Measurements from ENCODE around the gene SPNS3. TPM values are rescaled to one million over a fixed set of nuclear protein-coding genes. Genes with fewer than 3 reads are reported as not detected.

SPNS3 gene
- total RNA-seq, 3 donors from 2014 or later = 0.38 to 0.72 TPM; not detected in 1

DNA sequence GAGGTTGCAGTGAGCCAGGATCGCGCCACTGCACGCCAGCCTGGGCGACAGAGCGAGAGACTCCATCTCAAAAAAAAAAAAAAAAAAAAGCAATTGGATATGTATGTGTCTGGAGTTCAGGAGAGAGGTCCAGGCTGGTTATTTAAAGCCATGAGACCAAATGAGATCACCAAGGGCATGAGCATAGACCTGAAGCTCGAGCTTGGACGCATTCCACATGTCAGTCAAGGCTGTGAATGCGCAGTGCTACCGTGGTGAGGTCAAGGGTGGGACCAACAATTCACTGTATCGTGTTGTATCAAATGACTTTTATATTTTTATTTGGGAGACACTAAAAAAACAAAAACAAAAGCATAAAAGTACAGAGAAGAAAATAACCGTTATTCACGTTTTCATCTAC, 35.8 kb downstream of the SPNS3 start:
- H3K36me3 ChIP-seq (ENCODE audit: low read depth) = no peaks in the 10 kb centered on the region
- no peak for TF ChIP-seq CTCF (IDR thresholded peaks at IDR 0.05)
- DNase-seq = no peak
- H3K4me3 ChIP-seq = no peak overlapping the region
- intact Hi-C loops (cut with DNase I, micrococcal nuclease) = no loop called here
- no peak for ATAC-seq
- H3K9me3 ChIP-seq = no peaks in the 10 kb centered on the region
- no peaks in the 10 kb centered on the region for H3K4me1 ChIP-seq (ENCODE audit: low read depth)

GRCh38 chr17:4472286-4472685, 38.5 kb downstream of the SPNS3 start:
- ATAC-seq (no peak), DNase-seq (no peak)
- TF ChIP-seq CTCF (IDR thresholded peaks at IDR 0.05) = no peak
- H3K9me3 ChIP-seq = no peaks in the 10 kb centered on the region
- H3K4me1 ChIP-seq (ENCODE audit: low read depth) = peaks cover 12% of the 10 kb centered on the region
- no peak overlapping the region for H3K4me3 ChIP-seq
- H3K36me3 ChIP-seq (ENCODE audit: low read depth) = no peaks in the 10 kb centered on the region
- intact Hi-C loops (cut with DNase I, micrococcal nuclease) = no loop called here

- no peak for TF ChIP-seq CTCF (IDR thresholded peaks at IDR 0.05)
- DNase-seq = no peak
- intact Hi-C loops (cut with DNase I, micrococcal nuclease) = no loop called here
- Histone ChIP-seq H3K4me1 (ENCODE audit: low read depth) (peaks cover 16% of the 10 kb centered on the region), H3K36me3 (ENCODE audit: low read depth) (no peaks in the 10 kb centered on the region), H3K4me3 (no peak overlapping the region), H3K9me3 (no peaks in the 10 kb centered on the region)
- no peak for ATAC-seq
Measured at GRCh38 chr17:4474093-4474492, 40.4 kb downstream of the SPNS3 start.

DNA sequence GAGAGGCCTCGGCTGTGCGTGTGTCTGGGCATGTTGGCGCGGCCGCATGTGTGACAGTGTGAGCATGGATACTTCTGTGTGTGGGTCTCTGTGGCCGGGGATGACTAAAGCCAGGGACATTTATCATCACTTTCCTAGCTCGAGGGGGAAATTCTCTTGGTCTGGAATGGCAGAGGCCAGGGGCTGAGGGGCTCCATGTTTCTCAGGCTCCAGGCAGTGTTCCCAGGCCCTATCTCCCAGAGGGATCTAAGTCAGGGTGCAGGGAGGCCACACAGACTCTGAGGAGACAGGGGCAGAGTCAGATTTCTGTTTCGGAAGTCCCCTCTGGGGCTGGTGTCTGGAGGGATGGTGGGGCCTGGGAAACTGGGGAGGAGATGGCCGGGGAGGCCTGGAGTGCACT, 41.3 kb downstream of the SPNS3 start:
- intact Hi-C loops (cut with DNase I, micrococcal nuclease) = no loop called here
- TF ChIP-seq CTCF (IDR thresholded peaks at IDR 0.05) = no peak
- DNase-seq = no peak
- Histone ChIP-seq H3K4me3 (no peak overlapping the region), H3K36me3 (ENCODE audit: low read depth) (no peaks in the 10 kb centered on the region), H3K4me1 (ENCODE audit: low read depth) (peaks cover 25% of the 10 kb centered on the region), H3K9me3 (no peaks in the 10 kb centered on the region)
- ATAC-seq = no peak

GRCh38 chr17:4475463-4475862, 41.7 kb downstream of the SPNS3 start:
- Histone ChIP-seq H3K36me3 (ENCODE audit: low read depth) (no peaks in the 10 kb centered on the region), H3K4me3 (no peak overlapping the region), H3K9me3 (no peaks in the 10 kb centered on the region), H3K4me1 (ENCODE audit: low read depth) (peaks cover 29% of the 10 kb centered on the region)
- ATAC-seq (no peak), DNase-seq (no peak)
- no peak for TF ChIP-seq CTCF (IDR thresholded peaks at IDR 0.05)
- intact Hi-C loops (cut with DNase I, micrococcal nuclease) = no loop called here

DNA sequence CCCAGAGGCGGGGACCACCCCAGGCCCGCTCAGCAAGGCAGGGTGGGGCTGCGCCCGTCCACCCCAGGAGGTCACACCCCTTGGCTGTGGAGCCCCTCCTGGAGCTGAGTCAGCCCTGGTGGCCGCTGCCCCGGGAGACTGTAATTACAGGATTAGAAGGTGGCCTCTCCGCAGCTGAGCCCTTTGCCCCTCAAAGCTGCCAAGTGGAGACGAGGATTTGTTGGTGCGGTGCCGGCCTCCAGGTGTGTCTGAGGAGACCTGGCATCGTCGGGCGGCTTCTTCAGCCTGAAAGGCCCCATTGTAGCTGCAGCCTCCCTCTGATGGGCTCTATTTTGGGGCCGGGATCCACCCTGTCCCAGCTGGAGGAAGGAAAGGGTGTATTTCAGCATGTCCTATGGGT, 42.3 kb downstream of the SPNS3 start:
- H3K4me1 ChIP-seq (ENCODE audit: low read depth) = peaks cover 35% of the 10 kb centered on the region
- intact Hi-C loops (cut with DNase I, micrococcal nuclease) = no loop called here
- ATAC-seq (peak; percentile 20), DNase-seq (peak in 1 of 3 donors; percentile 34)
- H3K4me3 ChIP-seq = no peak overlapping the region
- TF ChIP-seq CTCF (IDR thresholded peaks at IDR 0.05) = no peak
- no peaks in the 10 kb centered on the region for H3K9me3 ChIP-seq
- no peaks in the 10 kb centered on the region for H3K36me3 ChIP-seq (ENCODE audit: low read depth)

All from mucosa of descending colon (tissue), 3 donors.